Measurements from ENCODE around the gene ZCCHC10.
"Not testable (repeated sequence)": the region's sequence is repeated elsewhere in the genome, so short reads cannot be mapped to it uniquely, and the experiment has no call there.

The ZCCHC10 gene

GRCh38 chr5:132961887-132962286, 64.5 kb downstream of the ZCCHC10 start:
- Histone ChIP-seq H3K27ac (ENCODE audit: low read depth in 2 of 2, low read length in 2 of 2) (peak overlapping the region; percentile 98 to 99), H3K9ac (ENCODE audit: low read depth in 1 of 2, low read length in 2 of 2) (peak overlapping the region; percentile 98 to 99), H3K4me3 (ENCODE audit: low read length in 2 of 2) (peak overlapping the region; percentile 86 to 95), H3K36me3 (ENCODE audit: control insufficient read depth in 2 of 2, insufficient read depth in 2 of 2, low read length in 2 of 2) (peaks cover 0 to 2% of the 10 kb centered on the region in 2 donors), H3K4me1 (ENCODE audit: control insufficient read depth in 2 of 2, insufficient read depth in 2 of 2, low read length in 2 of 2) (peaks cover 3 to 9% of the 10 kb centered on the region in 2 donors), H3K9me3 (ENCODE audit: control insufficient read depth in 2 of 2, low read length in 2 of 2) (no peaks in the 10 kb centered on the region), H3K27me3 (ENCODE audit: control insufficient read depth in 2 of 2, insufficient read depth in 2 of 2, low read length in 2 of 2) (no peaks in the 10 kb centered on the region)

GRCh38 chr5:132961123-132961815, 65.1 kb downstream of the ZCCHC10 start:
- Histone ChIP-seq H3K4me3 (ENCODE audit: low read length in 2 of 2) (peak overlapping the region; percentile 86 to 95), H3K9ac (ENCODE audit: low read depth in 1 of 2, low read length in 2 of 2) (peak overlapping the region in 1 of 2 donors; percentile 99)
- H3K36me3 ChIP-seq (ENCODE audit: control insufficient read depth in 2 of 2, insufficient read depth in 2 of 2, low read length in 2 of 2); H3K4me1 ChIP-seq (ENCODE audit: control insufficient read depth in 2 of 2, insufficient read depth in 2 of 2, low read length in 2 of 2); H3K9me3 ChIP-seq (ENCODE audit: control insufficient read depth in 2 of 2, low read length in 2 of 2); H3K27me3 ChIP-seq (ENCODE audit: control insufficient read depth in 2 of 2, insufficient read depth in 2 of 2, low read length in 2 of 2); H3K27ac ChIP-seq (ENCODE audit: low read depth in 2 of 2, low read length in 2 of 2): not testable (repeated sequence)

- not testable (repeated sequence) for H3K36me3 ChIP-seq (ENCODE audit: control insufficient read depth in 2 of 2, insufficient read depth in 2 of 2, low read length in 2 of 2); H3K4me1 ChIP-seq (ENCODE audit: control insufficient read depth in 2 of 2, insufficient read depth in 2 of 2, low read length in 2 of 2); H3K4me3 ChIP-seq (ENCODE audit: low read length in 2 of 2); H3K27me3 ChIP-seq (ENCODE audit: control insufficient read depth in 2 of 2, insufficient read depth in 2 of 2, low read length in 2 of 2); H3K9ac ChIP-seq (ENCODE audit: low read depth in 1 of 2, low read length in 2 of 2); H3K27ac ChIP-seq (ENCODE audit: low read depth in 2 of 2, low read length in 2 of 2); H3K9me3 ChIP-seq (ENCODE audit: control insufficient read depth in 2 of 2, low read length in 2 of 2)
Measured at GRCh38 chr5:132956166-132956799, 70.1 kb downstream of the ZCCHC10 start.

GRCh38 chr5:132953710-132954109, 72.6 kb downstream of the ZCCHC10 start:
- Histone ChIP-seq H3K27ac (ENCODE audit: low read depth in 2 of 2, low read length in 2 of 2) (no peak overlapping the region), H3K27me3 (ENCODE audit: control insufficient read depth in 2 of 2, insufficient read depth in 2 of 2, low read length in 2 of 2) (no peaks in the 10 kb centered on the region), H3K4me1 (ENCODE audit: control insufficient read depth in 2 of 2, insufficient read depth in 2 of 2, low read length in 2 of 2) (no peaks in the 10 kb centered on the region), H3K9ac (ENCODE audit: low read depth in 1 of 2, low read length in 2 of 2) (no peak overlapping the region), H3K4me3 (ENCODE audit: low read length in 2 of 2) (no peak overlapping the region), H3K9me3 (ENCODE audit: control insufficient read depth in 2 of 2, low read length in 2 of 2) (no peaks in the 10 kb centered on the region), H3K36me3 (ENCODE audit: control insufficient read depth in 2 of 2, insufficient read depth in 2 of 2, low read length in 2 of 2) (peaks cover 5 to 7% of the 10 kb centered on the region in 2 donors)

- Histone ChIP-seq H3K4me3 (ENCODE audit: low read length in 2 of 2) (no peak overlapping the region), H3K27me3 (ENCODE audit: control insufficient read depth in 2 of 2, insufficient read depth in 2 of 2, low read length in 2 of 2) (no peaks in the 10 kb centered on the region), H3K27ac (ENCODE audit: low read depth in 2 of 2, low read length in 2 of 2) (no peak overlapping the region), H3K4me1 (ENCODE audit: control insufficient read depth in 2 of 2, insufficient read depth in 2 of 2, low read length in 2 of 2) (no peaks in the 10 kb centered on the region), H3K9me3 (ENCODE audit: control insufficient read depth in 2 of 2, low read length in 2 of 2) (no peaks in the 10 kb centered on the region), H3K36me3 (ENCODE audit: control insufficient read depth in 2 of 2, insufficient read depth in 2 of 2, low read length in 2 of 2) (peaks cover 5 to 7% of the 10 kb centered on the region in 2 donors), H3K9ac (ENCODE audit: low read depth in 1 of 2, low read length in 2 of 2) (no peak overlapping the region)
Measured at GRCh38 chr5:132952829-132953228, 73.5 kb downstream of the ZCCHC10 start.

GRCh38 chr5:132951897-132952296, 74.5 kb downstream of the ZCCHC10 start:
- Histone ChIP-seq H3K9ac (ENCODE audit: low read depth in 1 of 2, low read length in 2 of 2) (no peak overlapping the region), H3K4me3 (ENCODE audit: low read length in 2 of 2) (no peak overlapping the region), H3K27ac (ENCODE audit: low read depth in 2 of 2, low read length in 2 of 2) (no peak overlapping the region), H3K27me3 (ENCODE audit: control insufficient read depth in 2 of 2, insufficient read depth in 2 of 2, low read length in 2 of 2) (no peaks in the 10 kb centered on the region), H3K36me3 (ENCODE audit: control insufficient read depth in 2 of 2, insufficient read depth in 2 of 2, low read length in 2 of 2) (peaks cover 5 to 7% of the 10 kb centered on the region in 2 donors), H3K4me1 (ENCODE audit: control insufficient read depth in 2 of 2, insufficient read depth in 2 of 2, low read length in 2 of 2) (no peaks in the 10 kb centered on the region), H3K9me3 (ENCODE audit: control insufficient read depth in 2 of 2, low read length in 2 of 2) (no peaks in the 10 kb centered on the region)

DNA sequence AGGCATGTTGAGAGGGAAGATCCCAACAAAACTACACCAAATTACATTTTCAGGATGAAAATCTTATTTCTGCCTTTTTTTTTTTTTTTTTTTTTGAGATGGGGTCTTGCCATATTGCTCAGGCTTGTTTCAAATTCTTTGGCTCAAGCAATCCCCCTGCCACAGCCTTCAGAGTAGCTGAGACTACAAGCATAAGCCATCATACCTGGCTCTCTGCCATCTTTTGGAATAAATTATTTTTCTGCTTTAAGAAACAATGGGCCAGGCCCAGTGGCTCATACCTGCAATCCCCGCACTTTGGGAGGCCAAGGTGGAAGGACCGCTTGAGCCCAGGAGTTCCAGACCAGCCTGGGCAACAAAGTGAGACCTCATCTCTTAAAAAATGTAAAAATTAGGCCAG, 77.2 kb downstream of the ZCCHC10 start:
- no peaks in the 10 kb centered on the region for H3K27me3 ChIP-seq (ENCODE audit: control insufficient read depth in 2 of 2, insufficient read depth in 2 of 2, low read length in 2 of 2)
- no peaks in the 10 kb centered on the region for H3K4me1 ChIP-seq (ENCODE audit: control insufficient read depth in 2 of 2, insufficient read depth in 2 of 2, low read length in 2 of 2)
- no peaks in the 10 kb centered on the region for H3K9me3 ChIP-seq (ENCODE audit: control insufficient read depth in 2 of 2, low read length in 2 of 2)
- no peak overlapping the region for H3K27ac ChIP-seq (ENCODE audit: low read depth in 2 of 2, low read length in 2 of 2)
- peaks cover 0 to 2% of the 10 kb centered on the region in 2 donors for H3K36me3 ChIP-seq (ENCODE audit: control insufficient read depth in 2 of 2, insufficient read depth in 2 of 2, low read length in 2 of 2)
- H3K4me3 ChIP-seq (ENCODE audit: low read length in 2 of 2) = no peak overlapping the region
- H3K9ac ChIP-seq (ENCODE audit: low read depth in 1 of 2, low read length in 2 of 2) = no peak overlapping the region

- no peaks in the 10 kb centered on the region for H3K27me3 ChIP-seq (ENCODE audit: control insufficient read depth in 2 of 2, insufficient read depth in 2 of 2, low read length in 2 of 2)
- H3K4me1 ChIP-seq (ENCODE audit: control insufficient read depth in 2 of 2, insufficient read depth in 2 of 2, low read length in 2 of 2) = no peaks in the 10 kb centered on the region
- no peak overlapping the region for H3K4me3 ChIP-seq (ENCODE audit: low read length in 2 of 2)
- peaks cover 0 to 2% of the 10 kb centered on the region in 2 donors for H3K36me3 ChIP-seq (ENCODE audit: control insufficient read depth in 2 of 2, insufficient read depth in 2 of 2, low read length in 2 of 2)
- no peaks in the 10 kb centered on the region for H3K9me3 ChIP-seq (ENCODE audit: control insufficient read depth in 2 of 2, low read length in 2 of 2)
- no peak overlapping the region for H3K9ac ChIP-seq (ENCODE audit: low read depth in 1 of 2, low read length in 2 of 2)
- no peak overlapping the region for H3K27ac ChIP-seq (ENCODE audit: low read depth in 2 of 2, low read length in 2 of 2)
Measured at GRCh38 chr5:132947671-132948070, 78.7 kb downstream of the ZCCHC10 start.

Data from mucosa of rectum (tissue), 2 donors.